Astrocyte (in vitro differentiated cells and primary cell): ENCODE data around the gene PRKG1. TPM values are rescaled to one million over a fixed set of nuclear protein-coding genes. Genes with fewer than 3 reads are reported as not detected.

Experiments
- DNase-seq: peaks from one replicate; pipeline ENCODE4 v3.0.0-alpha.2; 2010; ENCODE audit warnings: low read depth
- FAIRE-seq: peaks from 2 replicates; lab custom pipeline; 2011; peaks lifted over from hg19 to GRCh38; lab: Jason Lieb, UNC
- H2AFZ ChIP-seq: 2 replicates; pipeline ENCODE4 v1.6.0; 2012; ENCODE audit warnings: low read depth, low read length, inconsistent platforms
- H3K27ac ChIP-seq: 2 replicates; pipeline ENCODE4 v1.5.1; 2011; ENCODE audit warnings: low read depth, low read length, inconsistent platforms
- H3K27me3 ChIP-seq: 2 replicates; pipeline ENCODE4 v1.6.0; 2011; ENCODE audit warnings: low read length, inconsistent platforms; ENCODE audit not compliant: insufficient read depth
- H3K36me3 ChIP-seq: 2 replicates; pipeline ENCODE4 v1.5.1; 2011; ENCODE audit warnings: low read length, inconsistent platforms; ENCODE audit not compliant: insufficient read depth
- H3K4me1 ChIP-seq: 2 replicates; pipeline ENCODE4 v1.5.1; 2011; ENCODE audit warnings: low read length, inconsistent platforms; ENCODE audit not compliant: insufficient read depth
- H3K4me2 ChIP-seq: 2 replicates; pipeline ENCODE4 v1.6.0; 2012; ENCODE audit warnings: low read length, inconsistent platforms
- H3K4me3 ChIP-seq: 2 replicates; pipeline ENCODE4 v1.5.1; 2011; ENCODE audit warnings: low read depth, mild to moderate bottlenecking, low read length, inconsistent platforms; ENCODE audit not compliant: insufficient read depth
- H3K79me2 ChIP-seq: 2 replicates; pipeline ENCODE4 v1.6.0; 2012; ENCODE audit warnings: mild to moderate bottlenecking, low read length, inconsistent platforms; ENCODE audit not compliant: insufficient read depth
- H3K9ac ChIP-seq: 2 replicates; pipeline ENCODE4 v1.6.0; 2012; ENCODE audit warnings: mild to moderate bottlenecking, low read length, inconsistent platforms
- H3K9me3 ChIP-seq: 2 replicates; pipeline ENCODE4 v1.5.1; 2012; ENCODE audit warnings: low read depth, mild to moderate bottlenecking, low read length, inconsistent platforms; ENCODE audit not compliant: insufficient read depth
- H4K20me1 ChIP-seq: 2 replicates; pipeline ENCODE4 v1.6.0; 2012; ENCODE audit warnings: low read length, inconsistent platforms; ENCODE audit not compliant: insufficient read depth
- H3K27ac Mint-ChIP-seq: one replicate; pipeline ENCODE4 v1.8.0; 2021; ENCODE audit warnings: mild to moderate bottlenecking, mixed read lengths; ENCODE audit not compliant: unreplicated experiment
- H3K27me3 Mint-ChIP-seq: one replicate; pipeline ENCODE4 v1.8.0; 2021; ENCODE audit warnings: low read depth, mixed read lengths; ENCODE audit not compliant: unreplicated experiment
- H3K36me3 Mint-ChIP-seq: one replicate; pipeline ENCODE4 v1.8.0; 2021; ENCODE audit warnings: low read depth, mixed read lengths; ENCODE audit not compliant: unreplicated experiment
- H3K4me1 Mint-ChIP-seq: one replicate; pipeline ENCODE4 v1.8.0; 2021; ENCODE audit warnings: low read depth, mixed read lengths; ENCODE audit not compliant: unreplicated experiment
- H3K4me3 Mint-ChIP-seq: one replicate; pipeline ENCODE4 v1.8.0; 2021; ENCODE audit warnings: mild to moderate bottlenecking, moderate library complexity, mixed read lengths; ENCODE audit not compliant: unreplicated experiment
- H3K9me3 Mint-ChIP-seq: one replicate; pipeline ENCODE4 v1.8.0; 2021; ENCODE audit warnings: mild to moderate bottlenecking, mixed read lengths; ENCODE audit not compliant: unreplicated experiment
- CTCF ChIP-seq: IDR thresholded peaks from 2 replicates; pipeline ENCODE4 v1.5.1; 2011; ENCODE audit warnings: low read depth, mild to moderate bottlenecking, inconsistent platforms, low read length, moderate library complexity; ENCODE audit not compliant: insufficient read depth
- EZH2 ChIP-seq: IDR thresholded peaks from 2 replicates; pipeline ENCODE4 v1.6.1; 2012; ENCODE audit warnings: mild to moderate bottlenecking, low read length, inconsistent platforms; ENCODE audit not compliant: insufficient read depth
- total RNA-seq: library from RNA; stranded (reverse); gene quantifications from 2 replicates; pipeline ENCODE4 v1.2.1, GENCODE V29; 2021

The PRKG1 gene
- total RNA-seq, 1 donor from 2014 or later: 3.1 TPM

GRCh38 chr10:51176976-51177695 is 102.8 kb downstream of the PRKG1 start:
- FAIRE-seq (no peak), DNase-seq (peak; percentile 62)
- Histone ChIP-seq H3K4me2 (no peak overlapping the region), H3K9ac (no peak overlapping the region), H3K4me3 (no peak overlapping the region), H3K79me2 (no peaks in the 10 kb centered on the region), H3K9me3 (no peaks in the 10 kb centered on the region), H3K27ac (no peak overlapping the region), H3K36me3 (no peaks in the 10 kb centered on the region), H2AFZ (no peak overlapping the region), H3K27me3 (no peaks in the 10 kb centered on the region), H4K20me1 (no peaks in the 10 kb centered on the region), H3K4me1 (no peaks in the 10 kb centered on the region)
- no peaks in the 10 kb centered on the region for H3K9me3 Mint-ChIP-seq
- no peak overlapping the region for H3K27ac Mint-ChIP-seq
- no peak overlapping the region for H3K4me3 Mint-ChIP-seq
- no peaks in the 10 kb centered on the region for H3K36me3 Mint-ChIP-seq
- TF ChIP-seq EZH2 (no peak), CTCF (no peak)
- H3K4me1 Mint-ChIP-seq: no peaks in the 10 kb centered on the region
- H3K27me3 Mint-ChIP-seq: no peaks in the 10 kb centered on the region

GRCh38 chr10:51178634-51179033 is 104.3 kb downstream of the PRKG1 start:
- Histone ChIP-seq H3K27ac (no peak overlapping the region), H3K27me3 (no peaks in the 10 kb centered on the region), H4K20me1 (no peaks in the 10 kb centered on the region), H2AFZ (no peak overlapping the region), H3K36me3 (no peaks in the 10 kb centered on the region), H3K4me1 (no peaks in the 10 kb centered on the region), H3K4me3 (no peak overlapping the region), H3K9me3 (no peaks in the 10 kb centered on the region), H3K79me2 (no peaks in the 10 kb centered on the region), H3K4me2 (no peak overlapping the region), H3K9ac (no peak overlapping the region)
- Mint-ChIP-seq H3K36me3 (no peaks in the 10 kb centered on the region), H3K27me3 (no peaks in the 10 kb centered on the region), H3K4me3 (no peak overlapping the region), H3K4me1 (no peaks in the 10 kb centered on the region), H3K9me3 (no peaks in the 10 kb centered on the region), H3K27ac (no peak overlapping the region)
- TF ChIP-seq CTCF: no peak
- no peak for TF ChIP-seq EZH2
- DNase-seq: no peak
- FAIRE-seq: no peak

GRCh38 chr10:51180141-51180540 is 105.9 kb downstream of the PRKG1 start:
- no peaks in the 10 kb centered on the region for H3K4me1 ChIP-seq
- Mint-ChIP-seq H3K4me3 (no peak overlapping the region), H3K36me3 (no peaks in the 10 kb centered on the region), H3K9me3 (no peaks in the 10 kb centered on the region), H3K27ac (no peak overlapping the region), H3K4me1 (no peaks in the 10 kb centered on the region), H3K27me3 (no peaks in the 10 kb centered on the region)
- FAIRE-seq: no peak
- H3K9ac ChIP-seq: no peak overlapping the region
- DNase-seq: no peak
- H4K20me1 ChIP-seq: no peaks in the 10 kb centered on the region
- H3K27me3 ChIP-seq: no peaks in the 10 kb centered on the region
- no peak overlapping the region for H3K4me2 ChIP-seq
- H3K4me3 ChIP-seq: no peak overlapping the region
- TF ChIP-seq CTCF (no peak), EZH2 (no peak)
- H3K27ac ChIP-seq: no peak overlapping the region
- no peaks in the 10 kb centered on the region for H3K79me2 ChIP-seq
- no peaks in the 10 kb centered on the region for H3K9me3 ChIP-seq
- no peaks in the 10 kb centered on the region for H3K36me3 ChIP-seq
- H2AFZ ChIP-seq: no peak overlapping the region
